Osteoblast (primary cell): ENCODE results near the gene ME3. TPM values are rescaled to one million over a fixed set of nuclear protein-coding genes. Genes with fewer than 3 reads are reported as not detected.

Experiments
- DNase-seq: peaks from one replicate; pipeline ENCODE4 v3.0.0; 2011; ENCODE audit warnings: low spot score, mixed read lengths; ENCODE audit not compliant: insufficient read length; ENCODE audit errors: missing footprints
- H2AFZ ChIP-seq: 2 replicates; pipeline ENCODE4 v1.6.0; 2011; ENCODE audit warnings: mild to moderate bottlenecking, low read length
- H3K27ac ChIP-seq: 2 replicates; pipeline ENCODE4 v1.5.1; 2011; ENCODE audit warnings: mild to moderate bottlenecking, low read depth, low read length, moderate library complexity
- H3K27me3 ChIP-seq: 2 replicates; pipeline ENCODE4 v1.6.0; 2012; ENCODE audit warnings: mild to moderate bottlenecking, control low read depth, inconsistent platforms, low read length, moderate library complexity; ENCODE audit not compliant: insufficient read depth
- H3K36me3 ChIP-seq: 2 replicates; pipeline ENCODE4 v1.5.1; 2011; ENCODE audit warnings: mild to moderate bottlenecking, low read length, control low read depth, moderate library complexity; ENCODE audit not compliant: insufficient read depth
- H3K4me1 ChIP-seq: 2 replicates; pipeline ENCODE4 v1.5.1; 2011; ENCODE audit warnings: mild to moderate bottlenecking, low read length, control low read depth, moderate library complexity; ENCODE audit not compliant: insufficient read depth
- H3K4me2 ChIP-seq: 2 replicates; pipeline ENCODE4 v1.6.0; 2011; ENCODE audit warnings: mild to moderate bottlenecking, low read length; ENCODE audit not compliant: insufficient read depth
- H3K4me3 ChIP-seq: fragments of 200-600 bp; sonication (generic); 3 replicates; pipeline ENCODE4 v1.5.1; 2012; ENCODE audit warnings: mild to moderate bottlenecking, low read length, inconsistent platforms; ENCODE audit not compliant: insufficient read depth
- H3K79me2 ChIP-seq: 2 replicates; pipeline ENCODE4 v1.6.0; 2012; ENCODE audit warnings: mild to moderate bottlenecking, low read length, control low read depth, inconsistent platforms; ENCODE audit not compliant: insufficient read depth
- H3K9me3 ChIP-seq: 2 replicates; pipeline ENCODE4 v1.5.1; 2011; ENCODE audit warnings: low read depth, low read length, control low read depth
- H4K20me1 ChIP-seq: 2 replicates; pipeline ENCODE4 v1.6.0; 2012; ENCODE audit warnings: mild to moderate bottlenecking, low read length, control low read depth; ENCODE audit not compliant: insufficient read depth
- CTCF ChIP-seq: IDR thresholded peaks from 2 replicates; pipeline ENCODE4 v1.5.1; 2011; ENCODE audit warnings: mild to moderate bottlenecking, low read depth, low read length, moderate library complexity; ENCODE audit errors: extremely low read depth
- total RNA-seq: library from RNA; depleted of rRNA; stranded (reverse); fragments of >200 nt; gene quantifications from 2 replicates; pipeline ENCODE4 v1.2.3, GENCODE V29; 2012

ME3 gene
- total RNA-seq, 1 donor, result 70.9 TPM

- H3K9me3 ChIP-seq, result no peaks in the 10 kb centered on the region
- no peak overlapping the region for H2AFZ ChIP-seq
- no peaks in the 10 kb centered on the region for H3K36me3 ChIP-seq
- DNase-seq, result no peak
- TF ChIP-seq CTCF, result no peak
- H3K4me2 ChIP-seq, result no peak overlapping the region
- H3K27ac ChIP-seq, result no peak overlapping the region
- H4K20me1 ChIP-seq, result no peaks in the 10 kb centered on the region
- H3K79me2 ChIP-seq, result no peaks in the 10 kb centered on the region
- no peak overlapping the region for H3K4me3 ChIP-seq
- H3K4me1 ChIP-seq, result no peaks in the 10 kb centered on the region
- no peaks in the 10 kb centered on the region for H3K27me3 ChIP-seq
Observed at GRCh38 chr11:86422371-86422770, 250.0 kb downstream of the ME3 start.

GRCh38 chr11:86421946-86422345 lies 250.5 kb downstream of the ME3 start:
- Histone ChIP-seq H4K20me1 (no peaks in the 10 kb centered on the region), H3K9me3 (no peaks in the 10 kb centered on the region), H3K27ac (no peak overlapping the region), H3K4me2 (no peak overlapping the region), H3K27me3 (no peaks in the 10 kb centered on the region), H3K36me3 (no peaks in the 10 kb centered on the region), H3K4me3 (no peak overlapping the region), H2AFZ (no peak overlapping the region), H3K4me1 (no peaks in the 10 kb centered on the region), H3K79me2 (no peaks in the 10 kb centered on the region)
- no peak for TF ChIP-seq CTCF
- no peak for DNase-seq

- no peak overlapping the region for H3K27ac ChIP-seq
- no peaks in the 10 kb centered on the region for H3K36me3 ChIP-seq
- H3K9me3 ChIP-seq, result no peaks in the 10 kb centered on the region
- H3K79me2 ChIP-seq, result no peaks in the 10 kb centered on the region
- no peak for DNase-seq
- H3K4me2 ChIP-seq, result no peak overlapping the region
- H3K4me3 ChIP-seq, result no peak overlapping the region
- TF ChIP-seq CTCF, result peak; percentile 23
- H3K4me1 ChIP-seq, result peaks cover 5% of the 10 kb centered on the region
- no peak overlapping the region for H2AFZ ChIP-seq
- no peaks in the 10 kb centered on the region for H3K27me3 ChIP-seq
- no peaks in the 10 kb centered on the region for H4K20me1 ChIP-seq
Observed at GRCh38 chr11:86418917-86419316, 253.5 kb downstream of the ME3 start.

- no peaks in the 10 kb centered on the region for H3K36me3 ChIP-seq
- H4K20me1 ChIP-seq, result no peaks in the 10 kb centered on the region
- no peaks in the 10 kb centered on the region for H3K9me3 ChIP-seq
- H3K27ac ChIP-seq, result no peak overlapping the region
- H2AFZ ChIP-seq, result no peak overlapping the region
- no peak for TF ChIP-seq CTCF
- H3K79me2 ChIP-seq, result no peaks in the 10 kb centered on the region
- no peaks in the 10 kb centered on the region for H3K27me3 ChIP-seq
- no peak for DNase-seq
- no peak overlapping the region for H3K4me2 ChIP-seq
- H3K4me3 ChIP-seq, result no peak overlapping the region
- H3K4me1 ChIP-seq, result peaks cover 5% of the 10 kb centered on the region
Observed at GRCh38 chr11:86418513-86418912, 253.9 kb downstream of the ME3 start.
